Retina (tissue), 1 donor: ENCODE measurements around the gene MEF2A.

Source experiments
- DNase-seq: peaks from one replicate; pipeline ENCODE4 v3.0.0-alpha.2; 2016

Gene MEF2A

DNA sequence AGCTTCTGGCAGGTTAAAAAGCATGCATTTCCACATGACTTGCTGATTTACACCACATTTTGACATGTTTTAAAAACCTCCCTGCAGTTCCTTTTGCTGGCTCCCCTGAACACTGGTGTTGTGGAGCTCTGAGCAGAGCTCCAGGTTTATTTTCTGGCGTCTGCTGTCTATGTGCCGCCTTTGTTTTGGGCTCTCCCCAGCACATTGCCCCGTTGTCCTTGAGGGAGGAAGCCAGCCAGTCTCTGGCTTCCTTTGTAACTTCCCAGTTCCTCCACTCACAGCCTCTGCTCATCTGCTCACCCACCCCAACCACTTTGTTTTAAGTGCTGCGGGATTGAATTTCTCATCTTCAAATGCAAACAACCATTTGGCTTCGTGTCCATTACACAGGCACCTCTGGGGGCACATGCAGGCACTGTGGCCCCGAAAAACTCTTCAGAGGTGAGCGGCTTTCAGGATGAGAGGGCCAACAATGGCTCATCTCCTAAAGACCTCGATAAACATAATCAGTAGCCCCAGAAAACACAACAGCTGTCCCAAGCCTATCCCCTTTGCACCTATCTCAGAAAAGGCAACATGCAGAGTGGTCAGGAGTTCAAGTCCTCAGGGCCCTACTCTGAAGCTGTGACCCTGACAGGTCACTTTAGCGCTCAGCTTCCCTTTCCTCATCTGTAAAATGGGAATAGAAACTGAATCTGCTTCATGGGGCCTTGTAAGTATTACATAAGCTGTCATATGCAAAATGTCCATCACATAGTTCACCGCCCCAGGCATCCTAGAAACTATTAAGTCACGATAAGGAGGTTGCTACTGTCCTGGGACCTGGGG, 1.3 kb upstream of the MEF2A start:
- peak; percentile 61 for DNase-seq

DNA sequence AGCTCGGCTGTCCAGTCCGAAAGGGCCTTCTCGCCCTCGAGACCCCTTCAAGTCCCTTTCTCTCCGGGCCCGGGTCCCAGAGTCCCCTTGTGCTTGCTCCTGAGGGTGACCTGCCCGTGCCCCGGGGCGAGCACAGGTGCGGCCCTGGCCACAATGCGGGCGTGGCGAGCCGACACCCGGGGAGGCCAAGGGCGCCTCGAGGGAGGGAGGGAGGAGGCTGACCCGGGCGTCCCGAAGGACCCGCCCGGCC, 810 bp upstream of the MEF2A start:
- DNase-seq: peak; percentile 70

DNA sequence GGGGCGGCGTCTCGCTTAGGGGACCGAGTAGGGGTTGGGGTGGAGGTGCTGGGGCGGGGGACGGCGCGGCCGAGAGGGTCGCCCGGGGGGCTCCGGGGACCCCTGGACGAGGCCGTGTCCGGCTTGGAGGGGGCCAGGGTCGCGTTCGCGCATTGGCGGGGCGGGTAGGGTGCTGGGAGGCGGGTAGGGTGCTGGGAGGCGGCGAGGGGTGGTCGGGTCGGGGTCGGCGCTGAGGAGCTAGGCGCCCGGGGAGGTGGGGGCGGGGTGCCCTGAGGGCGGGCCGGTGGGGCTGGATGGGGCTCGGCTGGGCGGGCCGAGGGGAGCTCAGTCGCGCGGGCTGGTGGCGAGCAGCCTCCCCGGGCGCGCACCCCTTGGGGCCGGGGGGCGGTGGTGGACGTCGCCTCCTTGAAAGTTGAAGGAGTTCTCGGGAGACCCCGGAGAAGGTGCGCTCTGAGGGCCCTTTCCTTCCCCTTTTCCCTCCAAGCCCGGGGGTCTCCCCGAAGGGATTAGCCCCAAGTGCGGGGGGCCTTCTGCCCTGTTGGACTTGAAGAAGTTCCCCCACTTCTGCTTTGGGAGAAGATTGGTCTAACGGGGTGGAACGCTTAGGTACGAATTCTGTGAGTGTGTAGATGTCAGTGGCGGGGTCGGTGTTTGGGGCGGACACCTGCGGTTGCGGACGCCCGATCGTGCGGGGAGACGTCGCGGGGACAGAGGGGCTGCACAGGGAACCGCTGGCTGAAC, 543 bp downstream of the MEF2A start:
- DNase-seq: peak; percentile 56

DNA sequence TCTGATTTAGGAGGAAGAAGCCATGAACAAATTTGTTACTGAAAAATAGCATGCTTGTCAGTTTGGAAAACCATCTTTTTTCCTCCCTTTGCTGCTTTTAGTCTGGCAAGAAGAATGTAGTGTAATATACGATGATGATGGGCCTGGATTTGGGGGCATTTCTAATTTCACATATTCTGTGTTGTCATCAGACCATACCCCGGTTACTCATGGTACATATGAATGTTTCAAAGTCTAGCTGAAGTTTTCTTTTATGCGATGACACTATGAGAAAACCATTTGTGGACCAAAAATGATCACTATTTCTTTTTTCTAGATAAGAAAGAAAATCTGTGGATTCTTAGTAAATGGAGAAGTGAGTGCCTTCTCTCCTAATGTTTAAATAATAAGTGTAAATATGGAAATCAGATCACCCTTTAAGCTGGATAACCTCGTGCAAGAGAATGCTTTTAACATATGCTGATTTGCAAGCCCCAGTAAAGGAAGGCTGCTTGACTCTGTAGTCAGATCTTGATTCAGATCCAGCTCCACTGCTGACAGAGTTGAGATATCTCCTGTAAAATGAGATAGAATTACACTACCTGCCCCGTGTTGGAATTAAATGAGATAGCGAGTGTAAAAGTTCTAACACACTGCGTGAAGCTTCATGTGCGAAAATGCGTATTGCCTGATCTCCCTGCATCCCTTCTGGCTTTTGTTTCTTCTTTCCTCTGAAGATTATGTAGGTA, 3.0 kb downstream of the MEF2A start:
- no peak for DNase-seq

DNA sequence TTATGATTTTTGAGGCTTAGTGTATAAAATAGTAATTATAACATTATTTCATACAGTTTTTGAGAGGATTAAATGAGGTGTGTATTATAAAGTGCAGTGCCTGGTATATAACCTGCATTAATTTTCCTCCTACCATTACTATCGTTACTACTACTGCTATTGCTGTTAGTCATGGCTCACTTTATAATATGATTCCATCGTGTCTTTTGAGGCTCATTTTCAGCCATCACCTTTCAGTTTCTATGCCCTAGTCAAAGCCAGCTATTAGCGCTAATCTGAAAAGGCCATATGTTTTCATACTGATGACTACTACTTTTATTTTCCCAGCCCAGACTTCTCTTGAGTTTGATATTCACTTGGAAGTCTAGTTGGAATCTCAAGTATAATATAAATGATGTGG, 5.5 kb downstream of the MEF2A start:
- no peak for DNase-seq

DNA sequence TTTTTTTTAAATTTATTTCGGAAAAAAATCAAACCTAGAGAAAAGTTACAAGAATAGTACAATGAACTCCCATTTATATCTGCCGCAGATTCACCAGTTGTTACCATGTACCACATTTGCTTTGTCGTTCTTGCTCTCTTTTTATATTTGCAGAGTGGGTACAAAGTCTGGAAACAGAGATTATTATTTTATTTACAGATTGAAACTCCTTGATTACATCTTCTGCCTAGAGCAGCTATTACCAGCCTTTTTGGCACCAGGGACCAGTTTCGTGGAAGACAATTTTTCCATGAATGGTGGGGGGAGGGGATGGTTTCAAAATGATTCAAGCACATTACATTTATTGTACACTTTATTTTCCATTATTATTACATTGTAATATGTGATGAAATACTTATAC, 8.3 kb downstream of the MEF2A start:
- no peak for DNase-seq

DNA sequence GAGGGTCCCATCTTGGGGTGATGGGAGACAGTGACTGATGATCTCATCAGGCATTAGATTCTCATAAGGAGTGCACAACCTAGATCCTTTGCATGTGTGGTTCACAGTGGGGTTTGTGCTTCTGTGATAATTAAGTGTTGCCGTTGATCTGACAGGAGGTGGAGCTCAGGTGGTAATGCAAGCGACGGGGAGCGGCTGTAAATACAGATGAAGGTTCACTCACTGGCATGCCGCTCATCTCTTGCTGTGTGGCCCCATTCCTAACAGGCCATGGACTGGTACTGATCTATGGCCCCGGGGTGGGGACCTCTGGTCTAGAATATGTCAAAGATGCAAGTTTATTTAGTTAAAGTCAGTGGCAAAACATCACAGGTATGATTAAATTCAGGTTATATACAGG, 8.7 kb downstream of the MEF2A start:
- no peak for DNase-seq

DNA sequence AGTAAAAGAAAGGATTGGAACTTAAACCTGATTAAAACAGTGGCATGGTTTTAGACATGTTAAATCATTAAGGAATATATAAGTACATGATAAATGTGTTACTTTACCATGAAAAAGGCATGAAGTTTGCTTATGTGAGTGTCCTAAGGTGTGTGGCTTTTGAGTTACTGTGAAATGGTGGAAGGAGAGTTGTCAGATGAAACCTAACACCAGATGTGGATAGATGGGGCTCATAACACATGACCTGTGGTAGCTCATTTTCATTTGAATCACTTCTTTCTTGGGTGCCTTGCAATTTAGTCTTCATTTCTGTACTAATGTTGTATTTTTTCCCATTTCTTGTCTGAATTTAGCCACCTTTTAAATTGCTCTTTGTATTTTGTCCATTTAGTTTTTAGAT, 13.0 kb downstream of the MEF2A start:
- no peak for DNase-seq

DNA sequence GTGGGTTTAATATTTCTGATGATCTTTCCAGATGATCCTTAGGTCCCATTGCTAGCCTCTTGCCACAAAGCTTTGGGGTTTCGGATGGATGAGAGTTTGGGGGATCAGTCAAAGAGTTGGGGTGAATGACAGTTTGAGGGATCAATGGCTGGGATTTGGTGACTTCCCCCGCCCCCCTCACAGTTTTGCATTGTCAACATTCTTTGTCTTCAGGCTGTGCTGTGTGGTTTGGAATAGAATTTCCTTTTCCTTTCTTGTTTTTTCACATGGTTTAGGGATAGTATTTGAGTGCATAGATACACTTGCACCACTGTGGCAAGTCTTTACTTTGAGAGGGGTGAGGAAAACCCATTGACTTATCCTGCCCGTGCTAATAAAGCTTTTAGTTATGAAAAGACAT, 14.3 kb downstream of the MEF2A start:
- no peak for DNase-seq

DNA sequence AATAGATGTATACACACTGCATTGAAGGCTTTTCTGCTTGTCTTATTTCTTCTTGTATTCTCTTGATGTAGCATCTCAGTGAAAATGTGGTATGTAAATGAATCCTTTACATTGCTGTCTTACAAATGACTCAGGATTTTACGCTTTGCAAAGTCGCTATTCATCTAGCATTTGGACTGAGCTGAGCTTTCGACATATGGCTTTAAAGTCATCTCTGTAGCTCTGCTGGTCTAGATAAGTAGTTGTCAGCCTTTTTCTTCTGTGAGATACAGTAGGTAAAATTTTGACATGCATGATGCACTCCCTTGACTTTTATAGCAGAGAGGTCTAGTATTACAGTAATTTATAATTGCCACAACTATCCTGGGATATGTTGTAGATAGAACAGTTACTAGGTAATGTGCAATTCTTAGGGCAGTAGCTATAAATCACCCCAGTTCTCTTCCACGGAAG, 16.8 kb downstream of the MEF2A start:
- DNase-seq: no peak

DNA sequence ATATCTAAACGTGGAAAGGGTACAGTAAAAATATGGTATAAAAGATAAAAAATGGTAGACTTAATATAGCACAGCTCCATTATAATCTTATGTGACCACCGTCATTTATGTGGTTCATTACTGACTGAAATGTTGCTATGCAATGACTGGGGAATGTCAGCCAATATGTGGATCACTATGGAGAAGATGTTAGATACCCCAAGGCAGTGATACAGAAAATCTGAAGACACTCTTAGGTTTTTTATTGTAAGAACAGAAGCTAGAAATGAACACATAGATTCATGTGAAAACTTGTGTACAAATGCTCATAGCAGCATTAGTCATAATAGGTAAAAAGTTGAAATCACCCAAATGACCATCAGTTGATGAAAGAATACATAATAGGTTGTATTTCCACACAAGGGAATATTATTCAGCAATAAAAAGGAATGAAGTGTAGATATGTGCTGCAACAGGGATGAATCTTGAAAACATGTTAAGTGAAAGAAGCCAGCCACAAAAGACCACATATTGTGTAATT, 18.4 kb downstream of the MEF2A start:
- no peak for DNase-seq

DNA sequence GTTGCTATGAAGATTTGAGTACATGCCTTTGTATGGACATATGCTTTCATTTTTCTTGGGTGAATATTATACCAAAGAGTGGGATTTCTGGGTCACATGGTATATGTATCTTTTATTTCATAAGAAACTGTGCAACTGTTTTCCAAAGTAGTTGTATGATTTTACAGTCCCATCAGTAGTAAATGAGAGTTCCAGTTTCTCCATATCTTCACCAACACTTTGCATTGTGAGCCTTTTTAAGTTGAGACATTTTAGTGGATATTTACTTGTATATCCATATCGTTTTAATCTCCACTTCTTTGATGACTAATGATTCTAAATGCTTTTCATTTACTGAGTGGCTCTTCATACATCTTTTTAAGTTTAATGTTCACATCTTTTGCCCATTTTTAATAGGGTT, 20.3 kb downstream of the MEF2A start:
- no peak for DNase-seq

DNA sequence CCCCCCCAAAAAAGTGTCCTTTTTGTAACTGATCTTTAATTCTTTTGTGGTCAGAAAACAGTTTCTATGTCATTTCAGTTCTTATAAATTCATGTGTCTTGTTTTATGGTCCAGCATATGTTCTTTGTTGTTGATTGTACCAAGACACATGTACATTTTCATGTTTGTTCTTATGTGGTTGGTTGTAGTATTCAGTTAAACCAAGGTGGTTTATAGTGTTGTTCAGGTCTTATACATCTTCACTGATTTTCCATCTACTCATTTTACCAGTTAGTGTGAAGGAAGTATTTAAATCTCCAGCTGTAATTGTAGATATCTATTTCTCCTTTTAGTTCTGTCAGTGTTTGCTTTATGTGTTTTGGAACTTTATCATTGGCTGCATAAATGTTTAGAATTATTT, 24.0 kb downstream of the MEF2A start:
- no peak for DNase-seq

DNA sequence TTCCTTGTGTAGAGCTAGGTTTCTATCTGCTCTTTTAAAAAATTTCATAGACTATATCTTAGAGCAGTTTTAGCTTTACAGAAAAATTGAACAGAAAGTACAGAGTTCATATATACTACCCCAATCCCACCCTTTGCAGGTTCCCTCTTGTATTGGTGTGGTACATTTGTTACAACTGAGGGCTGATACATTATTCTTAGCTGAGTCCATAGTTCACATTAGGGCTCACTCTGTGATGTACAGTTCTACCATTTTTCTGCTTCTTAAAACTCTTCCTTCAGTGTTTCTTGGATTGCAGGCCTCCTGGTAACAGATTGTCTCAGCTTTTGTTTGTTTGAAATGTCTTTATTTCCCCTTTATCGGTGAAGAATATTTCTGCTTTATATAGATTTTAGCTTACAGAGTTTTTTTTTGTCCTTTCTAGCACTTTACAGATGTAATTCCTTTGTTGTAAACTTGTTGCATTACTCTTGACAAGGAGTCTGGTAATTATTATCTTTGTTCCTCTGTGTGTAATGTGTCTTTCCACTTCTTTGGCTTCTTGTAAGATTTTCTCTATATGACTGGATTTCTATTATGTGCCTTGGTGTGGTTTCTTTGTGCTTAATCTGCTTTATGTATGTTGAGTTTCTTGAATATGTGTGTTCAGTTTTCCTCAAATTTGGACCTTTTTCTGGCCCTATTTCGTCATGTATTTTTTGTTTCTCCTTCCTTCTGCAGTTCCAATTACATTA, 25.3 kb downstream of the MEF2A start:
- no peak for DNase-seq

DNA sequence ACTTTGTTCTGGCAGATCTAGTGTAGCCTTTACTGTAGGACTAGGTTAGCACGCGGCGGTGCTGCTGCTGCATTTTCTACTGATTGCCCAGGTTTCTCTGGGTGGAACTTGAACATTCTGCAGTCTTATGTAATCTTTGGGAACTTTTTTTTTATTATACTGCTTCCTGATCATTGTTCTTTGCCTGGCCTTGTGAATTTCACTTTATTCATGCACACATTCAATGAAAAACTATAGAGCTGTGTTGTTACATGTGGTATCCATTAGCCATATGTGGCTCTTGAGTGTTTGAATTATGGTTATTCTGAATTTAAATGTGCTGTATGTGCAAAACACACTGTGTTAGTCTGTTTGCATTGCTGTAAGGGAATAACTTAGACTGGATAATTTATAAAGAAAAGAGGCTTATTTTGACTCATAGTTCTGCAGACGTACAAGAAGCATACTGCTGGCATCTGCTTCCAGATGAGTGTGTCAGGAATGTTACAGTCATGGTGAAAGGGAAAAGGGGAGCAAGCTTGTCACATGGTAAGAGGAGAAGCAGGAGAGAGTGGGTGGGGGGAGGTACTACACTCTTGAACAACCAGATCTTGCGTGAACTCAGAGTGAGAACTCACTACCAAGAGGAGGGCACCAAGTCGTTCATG, 26.5 kb downstream of the MEF2A start:
- no peak for DNase-seq

DNA sequence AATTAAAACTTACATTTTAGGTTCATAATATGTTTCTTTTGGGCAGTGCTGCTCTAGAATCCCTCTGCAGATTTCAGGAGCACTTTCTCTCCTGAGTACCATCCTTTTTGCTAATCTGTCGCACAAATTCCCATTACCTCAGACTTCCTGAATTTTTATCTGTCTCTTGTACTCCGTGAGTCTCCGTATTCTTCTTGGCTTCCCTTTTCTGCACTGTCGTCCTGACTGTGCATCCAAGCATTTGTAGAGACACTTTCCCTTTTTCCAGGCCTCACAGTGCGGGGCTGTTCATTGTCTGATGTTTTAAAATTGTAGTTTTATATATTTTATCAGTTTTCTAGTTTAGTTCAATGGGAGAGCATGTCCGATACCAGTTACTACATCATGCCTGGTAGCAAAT, 27.3 kb downstream of the MEF2A start:
- DNase-seq: no peak

DNA sequence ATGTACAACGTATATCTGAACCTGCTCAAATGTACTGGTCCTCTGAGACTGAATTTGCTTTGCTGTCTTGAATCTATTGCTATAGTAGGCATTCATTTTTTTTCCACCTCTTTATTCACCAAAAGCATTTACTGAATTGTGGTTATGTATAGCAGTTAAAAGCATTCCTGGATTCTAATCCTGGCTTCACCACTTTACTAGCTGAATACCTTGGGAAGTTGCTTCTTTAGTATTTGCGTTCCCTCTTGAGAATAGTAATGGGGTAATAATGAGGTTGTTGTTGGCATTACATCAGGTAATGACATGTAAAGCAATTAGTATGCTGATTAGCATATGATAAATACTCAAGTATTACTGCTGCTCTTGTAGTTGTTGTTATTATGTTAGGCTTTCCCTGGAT, 29.1 kb downstream of the MEF2A start:
- DNase-seq: no peak

DNA sequence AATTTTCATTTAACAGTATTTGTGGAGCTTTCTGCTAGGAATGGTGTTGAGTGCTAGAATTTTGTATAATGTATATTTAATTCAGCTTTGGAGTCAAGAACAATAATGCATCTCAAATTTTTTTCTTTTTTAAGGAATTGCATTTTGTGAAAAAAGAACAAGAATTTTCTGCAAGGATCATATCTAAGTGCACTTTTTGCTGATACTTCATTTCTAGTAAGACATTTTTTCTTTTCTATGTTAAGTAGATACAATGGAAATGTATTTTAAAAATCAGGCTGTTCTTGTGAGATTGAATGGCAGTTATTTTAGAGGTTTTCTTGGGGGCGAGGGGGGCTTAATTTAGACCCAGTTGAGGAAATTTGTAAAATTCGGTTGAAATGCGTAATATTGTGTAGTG, 32.5 kb downstream of the MEF2A start:
- DNase-seq: no peak

DNA sequence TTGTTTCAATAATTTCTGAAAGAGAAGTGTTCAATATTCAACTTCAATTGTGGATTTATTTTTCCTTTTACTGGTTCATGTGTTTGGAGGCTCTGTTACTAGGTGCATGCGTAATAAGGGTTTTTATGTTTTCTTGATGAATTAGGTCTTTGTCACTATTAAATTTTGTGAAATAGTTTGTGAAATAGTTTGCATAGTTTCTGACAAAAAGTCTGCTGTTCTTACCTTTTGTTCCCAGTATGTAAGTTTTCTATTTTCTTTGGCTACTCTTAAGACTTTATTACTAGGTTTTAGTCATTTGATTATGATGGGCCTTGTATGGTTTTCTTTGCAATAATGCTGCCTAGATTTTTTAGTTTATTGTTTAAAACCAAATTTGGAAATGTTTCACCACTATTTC, 38.0 kb downstream of the MEF2A start:
- DNase-seq: no peak

DNA sequence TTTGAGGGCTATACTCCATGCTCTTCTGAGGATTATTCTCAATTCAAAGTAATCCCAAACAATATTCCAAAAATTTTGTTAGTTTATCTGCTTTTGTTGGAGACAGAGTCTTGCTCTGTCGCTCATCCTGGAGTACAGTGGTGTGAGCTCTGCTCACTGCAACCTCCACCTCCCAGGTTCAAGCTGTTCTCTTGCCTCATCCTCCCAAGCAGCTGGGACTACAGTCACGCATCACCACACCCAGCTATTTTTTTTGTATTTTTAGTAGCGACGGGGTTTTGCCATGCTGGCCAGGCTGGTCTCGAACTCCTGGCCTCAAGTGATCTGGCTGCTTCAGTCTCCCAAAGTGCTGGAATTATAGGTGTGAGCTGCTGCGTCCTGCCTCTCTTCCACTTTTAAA, 39.1 kb downstream of the MEF2A start:
- no peak for DNase-seq

DNA sequence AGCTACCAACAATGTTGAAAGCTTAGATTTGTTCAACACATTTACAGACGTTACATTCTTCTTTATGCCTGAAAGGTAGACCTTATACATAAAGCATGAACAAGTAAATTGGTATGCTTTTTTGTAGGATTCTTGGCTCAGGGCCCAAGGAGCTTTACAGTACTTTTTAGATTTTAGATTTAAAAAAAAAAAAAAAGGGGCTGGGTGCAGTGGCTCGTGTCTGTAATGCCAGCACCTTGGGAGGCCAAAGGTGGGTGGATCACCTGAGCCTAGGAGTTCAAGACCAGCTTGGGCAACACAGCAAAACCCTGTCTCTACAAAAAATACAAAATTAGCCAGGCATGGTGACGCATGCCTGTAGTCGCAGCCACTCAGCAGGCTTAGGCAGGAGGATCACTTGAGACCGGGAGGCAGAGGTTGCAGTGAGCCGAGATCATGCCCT, 39.7 kb downstream of the MEF2A start:
- DNase-seq: no peak

DNA sequence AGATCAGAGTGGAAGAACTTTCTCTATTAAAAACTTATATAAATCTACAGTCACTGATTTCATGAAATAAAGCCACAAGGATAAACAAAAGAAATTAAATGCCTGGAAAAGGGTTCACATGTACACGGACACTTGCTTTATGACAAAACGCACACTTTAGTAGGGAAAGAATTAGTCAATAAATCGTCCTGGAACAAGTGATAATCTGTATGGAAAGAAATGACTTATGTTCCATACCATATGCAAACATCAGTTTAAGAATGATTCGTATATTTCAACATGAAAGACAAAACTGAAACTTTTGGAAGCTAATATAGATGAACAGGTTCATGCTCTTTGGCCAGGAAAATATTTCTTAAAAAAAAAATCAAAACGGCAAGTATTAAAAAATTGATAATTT, 40.2 kb downstream of the MEF2A start:
- no peak for DNase-seq

DNA sequence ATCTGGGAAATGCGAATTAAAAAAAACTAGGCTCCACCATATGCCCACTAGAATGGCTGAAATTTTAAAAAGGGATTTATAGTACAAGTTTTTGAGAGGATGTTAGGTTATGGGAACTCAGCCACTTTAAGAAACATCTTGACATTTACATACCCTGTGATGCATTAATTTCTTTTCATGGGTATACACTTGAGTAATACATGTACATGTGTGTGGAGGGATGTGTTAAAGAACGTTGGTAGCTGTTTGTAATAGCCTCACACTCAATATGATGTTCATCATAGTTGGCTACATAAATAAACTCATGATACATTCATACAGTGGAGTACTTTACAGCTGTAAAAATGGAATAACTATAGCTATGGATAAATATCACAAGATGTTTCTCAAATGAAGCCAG, 40.9 kb downstream of the MEF2A start:
- no peak for DNase-seq
